VCaP (cell line): Measurements from ENCODE around the gene ADARB2.

ENCODE experiments used
- H3K27ac ChIP-seq: fragments of 450-650 bp; 2 replicates; pipeline ENCODE4 v1.5.1; 2017
- CTCF ChIP-seq: fragments of 450-650 bp; conservative IDR thresholded peaks from 2 replicates; pipeline ENCODE4 v1.5.1; 2017; ENCODE audit warnings: mild to moderate bottlenecking, moderate library complexity

Gene ADARB2

GRCh38 chr10:1206601-1207000 is 530.7 kb downstream of the ADARB2 start:
- TF ChIP-seq CTCF = no peak
- H3K27ac ChIP-seq = no peak overlapping the region

DNA sequence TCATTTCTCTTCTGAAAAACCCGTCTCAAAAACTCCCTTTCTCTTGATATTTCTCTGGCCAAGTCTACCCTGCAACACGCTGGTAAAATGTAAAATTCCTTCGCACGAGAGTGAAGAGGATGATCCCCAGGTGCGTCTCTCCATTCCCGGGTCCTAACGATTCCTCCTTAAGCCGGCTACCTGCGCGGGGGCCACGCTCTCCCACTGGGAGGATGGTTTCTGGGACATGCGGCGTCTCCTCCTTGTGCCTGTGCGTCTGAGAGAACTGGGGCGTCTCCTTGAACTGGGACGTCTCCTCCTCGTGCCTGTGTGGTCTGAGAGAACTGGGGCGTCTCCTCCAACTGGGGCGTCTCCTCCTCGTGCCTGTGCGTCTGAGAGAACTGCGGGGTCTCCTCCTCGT is 531.2 kb downstream of the ADARB2 start:
- TF ChIP-seq CTCF = no peak
- no peak overlapping the region for H3K27ac ChIP-seq

- H3K27ac ChIP-seq = no peak overlapping the region
Measured at GRCh38 chr10:1205450-1206030, 531.8 kb downstream of the ADARB2 start.

GRCh38 chr10:1204434-1205326 is 532.6 kb downstream of the ADARB2 start:
- H3K27ac ChIP-seq = no peak overlapping the region

More at GRCh38 chr10:1205450-1206030, 531.8 kb downstream of the ADARB2 start:
- TF ChIP-seq CTCF = no peak

GRCh38 chr10:1203704-1204103 is 533.6 kb downstream of the ADARB2 start:
- H3K27ac ChIP-seq = no peak overlapping the region
- no peak for TF ChIP-seq CTCF

More at GRCh38 chr10:1204434-1205326, 532.6 kb downstream of the ADARB2 start:
- no peak for TF ChIP-seq CTCF

- TF ChIP-seq CTCF = no peak
- H3K27ac ChIP-seq = no peak overlapping the region
Measured at GRCh38 chr10:1203216-1203615, 534.1 kb downstream of the ADARB2 start.

GRCh38 chr10:1202343-1202742 is 535.0 kb downstream of the ADARB2 start:
- TF ChIP-seq CTCF = no peak
- H3K27ac ChIP-seq = no peak overlapping the region
